Tibial artery (tissue), 4 donors: ENCODE measurements around the gene DGKI.

Experiments used
- DNase-seq, 2 donors: peaks; one replicate each; pipeline ENCODE4 v3.0.0-alpha.2; 2019
- H3K27ac ChIP-seq, 2 donors: fragments of 200-600 bp; sonication (generic) in 1 of 2; 1 replicate in 1 of 2; 2 replicates in 1 of 2; pipeline ENCODE4 v1.5.1; 2018 to 2019; ENCODE audit warnings: mild to moderate bottlenecking in 1 of 2
- H3K27me3 ChIP-seq, 2 donors: fragments of 200-600 bp; sonication (generic) in 1 of 2; one replicate each; pipeline versions ENCODE4 v1.5.1 to v1.6.0; 2016 to 2019
- H3K36me3 ChIP-seq, 3 donors: fragments of 200-600 bp; sonication (generic) in 2 of 3; one replicate each; pipeline ENCODE4 v1.5.1; 2016 to 2019; ENCODE audit warnings: mild to moderate bottlenecking in 2 of 3
- H3K4me1 ChIP-seq, 4 donors: fragments of 200-600 bp; sonication (generic) in 2 of 4; 1 replicate in 3 of 4; 2 replicates in 1 of 4; pipeline ENCODE4 v1.5.1; 2016 to 2019
- H3K4me3 ChIP-seq, 2 donors: fragments of 200-600 bp; sonication (generic) in 1 of 2; 1 replicate in 1 of 2; 2 replicates in 1 of 2; pipeline ENCODE4 v1.5.1; 2018 to 2019; ENCODE audit warnings: mild to moderate bottlenecking in 2 of 2
- H3K9me3 ChIP-seq, 3 donors: fragments of 200-600 bp; sonication (generic) in 1 of 3; one replicate each; pipeline ENCODE4 v1.5.1; 2016 to 2019
- CTCF ChIP-seq, 2 experiments: fragments of 200-600 bp in 1 of 2; fragments of 450-650 bp in 1 of 2; IDR thresholded peaks; one replicate each; pipeline ENCODE4 v1.5.1; 2017 to 2019; ENCODE audit warnings: antibody characterized with exemption in 2 of 2, mild to moderate bottlenecking in 1 of 2, moderate library complexity in 1 of 2
- intact Hi-C: fragments of 100-400 bp; cut with DNase I; formaldehyde crosslinking; loops from one replicate; pipeline ENCODE4 v1.15.0; 2023; ENCODE audit warnings: low total_unique reads

The DGKI gene

GRCh38 chr7:137434946-137435345, 411.8 kb downstream of the DGKI start:
- H3K4me3 ChIP-seq, result no peak overlapping the region
- intact Hi-C loops, result no loop called here
- no peak for DNase-seq
- no peak overlapping the region for H3K27ac ChIP-seq
- TF ChIP-seq CTCF (IDR thresholded peaks at IDR 0.05), result no peak
- H3K27me3 ChIP-seq, result no peaks in the 10 kb centered on the region
- no peaks in the 10 kb centered on the region for H3K36me3 ChIP-seq
- H3K4me1 ChIP-seq, result no peaks in the 10 kb centered on the region
- H3K9me3 ChIP-seq, result no peaks in the 10 kb centered on the region

- no peak overlapping the region for H3K4me3 ChIP-seq
- TF ChIP-seq CTCF (IDR thresholded peaks at IDR 0.05), result no peak
- H3K27ac ChIP-seq, result no peak overlapping the region
- no peaks in the 10 kb centered on the region for H3K36me3 ChIP-seq
- intact Hi-C loops, result no loop called here
- H3K27me3 ChIP-seq, result no peaks in the 10 kb centered on the region
- no peaks in the 10 kb centered on the region for H3K4me1 ChIP-seq
- H3K9me3 ChIP-seq, result no peaks in the 10 kb centered on the region
- DNase-seq, result no peak
Observed at GRCh38 chr7:137434530-137434929, 412.2 kb downstream of the DGKI start.

- Histone ChIP-seq H3K4me3 (no peak overlapping the region), H3K36me3 (no peaks in the 10 kb centered on the region), H3K9me3 (no peaks in the 10 kb centered on the region), H3K27me3 (no peaks in the 10 kb centered on the region), H3K27ac (no peak overlapping the region), H3K4me1 (no peaks in the 10 kb centered on the region)
- no peak for TF ChIP-seq CTCF (IDR thresholded peaks at IDR 0.05)
- no peak for DNase-seq
- intact Hi-C loops, result no loop called here
Observed at GRCh38 chr7:137423321-137423720, 423.5 kb downstream of the DGKI start.

GRCh38 chr7:137421366-137421765, 425.4 kb downstream of the DGKI start:
- peak; percentile 40 to 69 for DNase-seq
- Histone ChIP-seq H3K4me1 (no peaks in the 10 kb centered on the region), H3K27ac (no peak overlapping the region), H3K27me3 (no peaks in the 10 kb centered on the region), H3K36me3 (no peaks in the 10 kb centered on the region), H3K4me3 (no peak overlapping the region), H3K9me3 (no peaks in the 10 kb centered on the region)
- intact Hi-C loops, result no loop called here
- no peak for TF ChIP-seq CTCF (IDR thresholded peaks at IDR 0.05)

GRCh38 chr7:137418841-137419240, 427.9 kb downstream of the DGKI start:
- Histone ChIP-seq H3K9me3 (no peaks in the 10 kb centered on the region), H3K27ac (no peak overlapping the region), H3K4me1 (no peaks in the 10 kb centered on the region), H3K36me3 (no peaks in the 10 kb centered on the region), H3K27me3 (no peaks in the 10 kb centered on the region), H3K4me3 (no peak overlapping the region)
- TF ChIP-seq CTCF (IDR thresholded peaks at IDR 0.05), result no peak
- no peak for DNase-seq
- intact Hi-C loops, result no loop called here

- intact Hi-C loops, result no loop called here
- Histone ChIP-seq H3K9me3 (no peaks in the 10 kb centered on the region), H3K4me1 (no peaks in the 10 kb centered on the region), H3K36me3 (no peaks in the 10 kb centered on the region), H3K27ac (no peak overlapping the region), H3K27me3 (no peaks in the 10 kb centered on the region), H3K4me3 (no peak overlapping the region)
- DNase-seq, result peak in 1 of 2 donors; percentile 24
- TF ChIP-seq CTCF (IDR thresholded peaks at IDR 0.05), result no peak
Observed at GRCh38 chr7:137417464-137417863, 429.3 kb downstream of the DGKI start.
